Measurements from ENCODE around the gene FAHD2B. TPM values are rescaled to one million over a fixed set of nuclear protein-coding genes. Genes with fewer than 3 reads are reported as not detected.
"Not testable (repeated sequence)": the region's sequence is repeated elsewhere in the genome, so short reads cannot be mapped to it uniquely, and the experiment has no call there.

FAHD2B gene
- total RNA-seq, 4 donors from 2014 or later, result 7.5 to 24.2 (median 9.7) TPM

DNA sequence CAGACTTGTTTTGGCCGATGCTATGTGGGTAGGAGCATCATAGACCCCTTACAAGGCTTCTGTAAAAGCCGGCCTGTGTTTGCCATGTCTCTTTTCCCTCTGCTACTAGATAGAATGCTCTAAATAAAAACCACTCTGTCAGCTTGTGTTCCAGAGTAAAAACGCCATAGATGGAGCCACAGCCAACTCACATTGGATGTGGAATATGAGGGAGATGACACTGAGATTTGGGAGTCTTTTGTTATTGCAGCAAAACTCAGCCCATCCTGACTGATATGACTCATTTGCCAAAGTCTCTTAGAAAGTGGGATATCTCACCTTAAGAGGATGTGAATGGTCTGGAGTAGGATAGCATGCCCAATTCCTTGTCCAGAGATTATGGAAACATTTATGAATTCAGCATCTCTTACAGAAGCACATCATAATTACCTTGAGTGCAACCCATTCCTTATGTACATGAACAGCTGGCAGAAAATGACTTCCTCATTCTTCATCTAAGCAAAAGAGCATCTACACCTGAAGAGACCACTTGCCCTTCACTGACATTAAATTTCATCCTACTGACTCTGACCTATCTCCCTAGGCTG is 4.2 kb upstream of the FAHD2B start:
- in situ Hi-C loops (cut with MboI; ENCODE audit: low sequenced_read_pairs in 4 of 4); H3K9me3 ChIP-seq; ATAC-seq; H3K36me3 ChIP-seq; H3K27me3 ChIP-seq; H3K4me3 ChIP-seq; intact Hi-C loops (cut with DNase I; ENCODE audit: low total_unique reads); DNase-seq; H3K27ac ChIP-seq; H3K4me1 ChIP-seq: not testable (repeated sequence)

DNA sequence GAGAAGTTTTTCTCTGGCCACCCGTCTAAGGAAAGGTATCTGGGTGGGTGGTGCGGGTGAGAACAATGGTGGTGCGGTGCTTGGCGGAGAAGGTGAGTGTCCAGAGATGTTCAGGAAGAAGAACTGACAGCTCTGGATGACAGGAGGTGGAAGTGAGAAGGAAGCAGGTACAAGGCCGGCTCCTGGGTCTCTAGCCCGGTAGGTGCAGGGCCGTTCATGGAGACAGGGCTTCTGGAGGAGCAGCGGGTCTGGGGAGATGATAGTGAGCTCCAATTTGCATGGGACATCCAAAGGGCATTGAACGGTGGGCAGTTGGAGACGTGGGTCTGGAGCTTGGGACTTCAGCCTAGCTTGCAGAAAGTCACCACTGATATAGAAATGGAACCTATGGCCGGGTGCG is 979 bp upstream of the FAHD2B start:
- H3K9me3 ChIP-seq, result no peaks in the 10 kb centered on the region
- ATAC-seq, result no peak
- H3K4me1 ChIP-seq, result peaks cover 6% of the 10 kb centered on the region in 2 donors
- in situ Hi-C loops (cut with MboI; ENCODE audit: low sequenced_read_pairs in 4 of 4), result no loop called here
- peak overlapping the region; percentile 51 to 60 (median 56) for H3K4me3 ChIP-seq
- intact Hi-C loops (cut with DNase I; ENCODE audit: low total_unique reads), result no loop called here
- no peaks in the 10 kb centered on the region for H3K36me3 ChIP-seq
- H3K27me3 ChIP-seq, result no peaks in the 10 kb centered on the region
- TF ChIP-seq, protein P1, sequence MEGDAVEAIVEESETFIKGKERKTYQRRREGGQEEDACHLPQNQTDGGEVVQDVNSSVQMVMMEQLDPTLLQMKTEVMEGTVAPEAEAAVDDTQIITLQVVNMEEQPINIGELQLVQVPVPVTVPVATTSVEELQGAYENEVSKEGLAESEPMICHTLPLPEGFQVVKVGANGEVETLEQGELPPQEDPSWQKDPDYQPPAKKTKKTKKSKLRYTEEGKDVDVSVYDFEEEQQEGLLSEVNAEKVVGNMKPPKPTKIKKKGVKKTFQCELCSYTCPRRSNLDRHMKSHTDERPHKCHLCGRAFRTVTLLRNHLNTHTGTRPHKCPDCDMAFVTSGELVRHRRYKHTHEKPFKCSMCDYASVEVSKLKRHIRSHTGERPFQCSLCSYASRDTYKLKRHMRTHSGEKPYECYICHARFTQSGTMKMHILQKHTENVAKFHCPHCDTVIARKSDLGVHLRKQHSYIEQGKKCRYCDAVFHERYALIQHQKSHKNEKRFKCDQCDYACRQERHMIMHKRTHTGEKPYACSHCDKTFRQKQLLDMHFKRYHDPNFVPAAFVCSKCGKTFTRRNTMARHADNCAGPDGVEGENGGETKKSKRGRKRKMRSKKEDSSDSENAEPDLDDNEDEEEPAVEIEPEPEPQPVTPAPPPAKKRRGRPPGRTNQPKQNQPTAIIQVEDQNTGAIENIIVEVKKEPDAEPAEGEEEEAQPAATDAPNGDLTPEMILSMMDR (IDR thresholded peaks at IDR 0.05 in 4 of 5, conservative IDR thresholded peaks at IDR 0.05 in 1 of 5), result no peak
- no peak for TF ChIP-seq POLR2A (IDR thresholded peaks at IDR 0.05)
- no peak for DNase-seq
- peak overlapping the region; percentile 69 to 83 (median 77) for H3K27ac ChIP-seq

DNA sequence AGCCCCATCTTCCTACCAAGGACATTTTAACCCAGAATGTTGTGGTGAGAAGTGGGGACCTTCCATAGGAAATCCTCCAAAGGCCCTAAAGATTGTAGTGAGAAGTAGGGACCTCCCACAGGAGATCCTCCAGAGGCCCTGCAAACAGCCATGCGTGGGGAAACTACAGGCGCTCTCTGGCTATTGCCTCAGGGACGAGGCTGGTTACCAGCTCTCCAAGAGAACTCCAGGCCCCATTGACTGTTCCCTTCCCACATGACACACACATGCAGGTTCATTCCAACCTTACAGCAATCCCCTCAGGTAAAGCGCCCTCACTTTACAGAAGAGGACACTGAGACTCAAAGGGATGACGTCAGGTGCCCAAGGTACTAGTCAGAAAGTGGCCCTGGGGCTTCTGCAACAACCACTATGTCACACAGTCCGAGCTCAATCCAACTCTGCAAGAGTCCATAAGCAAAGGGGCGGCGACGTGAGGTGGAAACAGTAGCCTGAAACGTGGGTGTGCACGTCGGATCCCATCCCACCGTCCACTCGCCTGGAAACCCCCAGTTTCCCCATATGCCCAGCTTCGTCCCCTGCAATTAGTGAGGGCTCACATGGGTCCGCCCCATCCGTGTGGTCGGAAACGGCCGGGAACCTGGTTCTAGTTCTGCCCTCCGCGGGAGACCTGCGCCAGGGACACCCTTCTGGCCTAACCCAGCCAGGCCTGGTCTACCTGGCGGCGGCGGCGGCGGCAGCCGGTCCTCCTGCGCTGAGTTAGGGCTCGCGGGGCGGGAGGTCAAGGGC is 505 bp downstream of the FAHD2B start:
- in situ Hi-C loops (cut with MboI; ENCODE audit: low sequenced_read_pairs in 4 of 4); H3K27me3 ChIP-seq; H3K4me1 ChIP-seq; intact Hi-C loops (cut with DNase I; ENCODE audit: low total_unique reads); DNase-seq; H3K36me3 ChIP-seq; H3K9me3 ChIP-seq: not testable (repeated sequence)
- peak overlapping the region in 2 of 4 donors; percentile 79 to 83 for H3K27ac ChIP-seq
- ATAC-seq, result peak; percentile 24 to 45
- peak overlapping the region in 3 of 4 donors; percentile 51 to 60 (median 58) for H3K4me3 ChIP-seq

DNA sequence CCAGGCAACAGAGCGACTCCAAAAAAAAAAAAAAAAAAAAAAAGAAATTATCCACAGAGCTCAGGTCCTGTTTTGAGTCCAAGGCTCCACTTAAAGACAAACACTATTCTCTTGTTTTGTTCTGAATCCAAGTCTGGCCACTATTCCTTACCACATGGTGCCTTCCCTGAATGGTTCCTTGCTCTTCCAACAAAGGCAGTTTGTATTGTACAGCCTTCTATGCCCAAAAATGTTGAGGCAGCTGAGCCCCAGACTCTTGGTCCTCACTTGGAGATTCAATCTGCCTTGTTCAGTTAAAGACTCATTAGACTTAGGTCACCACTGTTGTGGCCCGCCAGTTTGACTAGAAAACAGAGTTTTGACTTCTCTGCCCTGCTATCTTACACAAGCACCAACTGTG is 1.7 kb downstream of the FAHD2B start:
- intact Hi-C loops (cut with DNase I; ENCODE audit: low total_unique reads); H3K27ac ChIP-seq; H3K27me3 ChIP-seq; H3K4me1 ChIP-seq; H3K9me3 ChIP-seq; H3K4me3 ChIP-seq; ATAC-seq; in situ Hi-C loops (cut with MboI; ENCODE audit: low sequenced_read_pairs in 4 of 4); H3K36me3 ChIP-seq; DNase-seq: not testable (repeated sequence)

DNA sequence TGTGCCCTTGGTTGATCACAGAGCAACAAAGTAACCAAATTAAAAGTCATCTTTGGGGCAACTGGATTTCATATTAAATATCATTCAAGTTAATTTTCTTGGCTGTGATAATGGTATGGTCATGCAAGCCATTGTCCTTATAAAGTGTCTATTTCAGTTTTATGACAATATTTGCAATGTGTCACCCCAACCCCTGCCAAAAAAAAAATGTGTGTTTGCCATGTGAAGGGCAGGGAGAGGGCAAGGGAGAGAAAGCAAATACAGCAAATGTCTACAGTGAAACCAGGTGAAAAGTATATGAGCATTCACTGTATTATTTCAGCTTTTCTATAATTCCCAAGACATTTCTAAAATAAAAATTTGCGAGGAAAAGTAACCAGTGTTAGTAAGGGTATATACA is 6.0 kb downstream of the FAHD2B start:
- H3K36me3 ChIP-seq; H3K9me3 ChIP-seq; intact Hi-C loops (cut with DNase I; ENCODE audit: low total_unique reads); in situ Hi-C loops (cut with MboI; ENCODE audit: low sequenced_read_pairs in 4 of 4); H3K27me3 ChIP-seq; ATAC-seq; DNase-seq; H3K4me1 ChIP-seq; H3K4me3 ChIP-seq; H3K27ac ChIP-seq: not testable (repeated sequence)

DNA sequence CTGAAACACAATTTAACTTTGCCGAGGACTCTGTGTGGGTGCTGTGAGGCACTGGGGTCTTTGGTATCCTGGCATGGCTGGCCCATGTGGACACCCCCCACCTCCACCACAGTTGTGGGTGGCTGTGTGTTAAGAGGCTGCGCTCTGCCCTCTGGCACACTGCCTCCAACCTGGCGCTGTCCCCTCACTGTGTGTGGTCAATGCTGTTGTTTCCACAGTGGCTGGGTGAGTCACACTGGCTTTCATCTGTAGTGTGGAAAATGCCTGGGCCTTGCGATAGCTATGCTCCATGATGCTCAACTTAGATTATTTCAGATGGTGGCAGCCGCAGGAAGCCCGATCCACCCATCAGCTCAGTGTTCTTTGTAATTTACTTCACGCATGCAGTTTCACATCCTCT is 9.6 kb downstream of the FAHD2B start:
- H3K4me3 ChIP-seq; intact Hi-C loops (cut with DNase I; ENCODE audit: low total_unique reads); H3K36me3 ChIP-seq; H3K4me1 ChIP-seq; H3K9me3 ChIP-seq; DNase-seq; in situ Hi-C loops (cut with MboI; ENCODE audit: low sequenced_read_pairs in 4 of 4); H3K27me3 ChIP-seq; H3K27ac ChIP-seq: not testable (repeated sequence)
- ATAC-seq, result peak in 1 of 2 donors; percentile 52

DNA sequence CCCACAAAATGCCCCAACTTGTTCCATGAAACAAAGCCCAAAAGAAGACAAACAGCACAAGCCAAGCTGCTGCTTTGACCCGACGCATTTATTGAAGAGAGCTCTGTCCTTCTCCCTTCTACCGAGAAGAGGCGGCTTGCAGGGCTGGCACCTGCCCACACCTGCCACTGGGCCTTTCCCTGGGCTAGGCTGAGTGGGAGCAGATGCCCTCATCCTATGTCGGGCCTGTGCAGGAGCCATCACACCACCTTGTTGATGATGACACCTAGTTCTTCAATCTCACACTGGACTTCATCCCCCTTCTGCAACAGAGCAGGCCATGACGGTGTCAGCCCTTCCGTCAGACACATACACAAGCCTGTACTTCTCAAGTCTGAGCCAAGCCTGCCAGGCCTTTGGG is 11.2 kb downstream of the FAHD2B start:
- H3K9me3 ChIP-seq; H3K36me3 ChIP-seq; H3K27me3 ChIP-seq; H3K27ac ChIP-seq; H3K4me1 ChIP-seq; intact Hi-C loops (cut with DNase I; ENCODE audit: low total_unique reads); ATAC-seq; H3K4me3 ChIP-seq; in situ Hi-C loops (cut with MboI; ENCODE audit: low sequenced_read_pairs in 4 of 4); DNase-seq: not testable (repeated sequence)

DNA sequence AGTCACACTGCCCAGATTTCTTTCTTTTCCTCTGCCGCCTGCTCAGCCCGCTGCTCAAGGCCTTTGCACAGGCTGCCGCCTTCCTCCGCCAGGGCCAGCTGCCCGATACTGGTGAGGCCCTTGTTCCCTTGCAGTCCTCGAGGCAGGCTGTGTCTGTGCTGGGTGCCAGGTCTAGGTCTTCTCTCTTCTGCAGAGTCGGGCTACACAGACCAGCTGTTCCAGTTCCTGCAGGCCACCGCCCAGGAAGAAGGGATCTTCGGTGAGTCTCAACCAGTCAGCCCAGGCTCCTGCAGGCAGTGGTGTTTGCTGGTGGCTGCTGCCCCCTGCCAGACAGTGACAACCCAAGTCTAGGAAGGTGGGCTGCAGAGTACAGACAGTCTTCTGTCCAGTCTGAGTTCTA is 12.5 kb downstream of the FAHD2B start:
- ATAC-seq; in situ Hi-C loops (cut with MboI; ENCODE audit: low sequenced_read_pairs in 4 of 4): not testable (repeated sequence)

DNA sequence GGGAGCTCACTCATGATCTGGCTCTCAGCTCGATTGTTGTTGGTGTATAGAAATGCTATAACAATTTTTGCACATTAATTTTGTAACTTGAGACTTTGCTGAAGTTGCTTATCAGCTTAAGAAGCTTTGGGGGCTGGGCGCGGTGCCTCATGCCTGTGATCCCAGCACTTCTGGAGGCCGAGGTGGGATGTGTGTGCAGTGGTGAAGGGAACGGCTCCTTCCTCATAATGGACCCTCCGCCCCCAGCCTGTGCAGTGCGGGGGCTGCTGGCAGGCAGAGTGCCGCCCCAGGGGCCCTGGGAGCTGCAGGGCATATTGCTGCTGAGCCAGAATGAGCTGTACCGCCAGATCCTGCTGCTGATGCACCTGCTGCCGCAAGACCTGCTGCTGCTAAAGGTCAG is 13.8 kb downstream of the FAHD2B start:
- in situ Hi-C loops (cut with MboI; ENCODE audit: low sequenced_read_pairs in 4 of 4); DNase-seq; ATAC-seq; H3K4me1 ChIP-seq; H3K27ac ChIP-seq; H3K36me3 ChIP-seq; H3K9me3 ChIP-seq; H3K27me3 ChIP-seq; H3K4me3 ChIP-seq; intact Hi-C loops (cut with DNase I; ENCODE audit: low total_unique reads): not testable (repeated sequence)

More for the DNA sequence above, 12.5 kb downstream of the FAHD2B start:
- H3K4me3 ChIP-seq; H3K4me1 ChIP-seq; H3K27ac ChIP-seq; H3K9me3 ChIP-seq; H3K36me3 ChIP-seq; intact Hi-C loops (cut with DNase I; ENCODE audit: low total_unique reads); DNase-seq; H3K27me3 ChIP-seq: not testable (repeated sequence)

DNA sequence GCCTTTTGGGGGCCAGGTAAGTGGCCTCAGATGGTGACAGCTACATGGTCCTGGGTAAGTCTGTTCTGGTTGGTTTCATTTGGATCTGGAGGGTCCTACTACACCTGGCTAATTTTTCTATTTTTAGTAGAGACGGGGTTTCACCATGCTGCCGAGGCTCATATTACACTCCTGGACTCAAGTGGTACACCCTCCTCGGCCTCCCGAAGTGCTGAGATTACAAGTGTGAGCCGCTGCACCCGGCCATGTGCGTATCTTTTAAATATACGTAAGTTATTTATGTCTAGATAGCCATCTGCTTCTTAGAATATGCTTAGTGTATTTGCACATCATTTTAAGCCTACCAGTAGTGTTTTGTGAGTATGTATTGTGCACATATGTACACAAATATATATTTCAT is 17.5 kb downstream of the FAHD2B start:
- H3K4me1 ChIP-seq; in situ Hi-C loops (cut with MboI; ENCODE audit: low sequenced_read_pairs in 4 of 4); DNase-seq; H3K36me3 ChIP-seq; H3K9me3 ChIP-seq; intact Hi-C loops (cut with DNase I; ENCODE audit: low total_unique reads); H3K27ac ChIP-seq; H3K27me3 ChIP-seq; H3K4me3 ChIP-seq: not testable (repeated sequence)
- ATAC-seq, result peak; percentile 83 to 95

DNA sequence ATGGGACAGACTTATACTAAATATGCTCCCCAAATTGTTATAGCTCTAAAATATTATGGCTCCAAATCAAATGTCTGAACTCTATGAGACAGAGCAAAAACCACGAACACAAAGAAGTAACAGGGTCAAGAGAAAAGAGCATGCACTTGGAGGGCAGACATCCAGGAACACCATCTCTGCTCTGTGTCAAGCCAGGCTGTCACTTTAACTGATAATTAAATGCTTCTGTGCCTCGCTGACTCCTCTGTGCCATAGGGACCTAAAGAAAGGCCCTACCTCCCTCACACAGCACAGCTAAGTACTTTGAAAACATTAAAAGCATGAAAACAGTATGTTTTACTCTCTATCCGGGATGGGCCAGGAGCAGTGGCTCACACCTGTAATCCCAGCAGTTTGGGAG is 23.8 kb downstream of the FAHD2B start:
- ATAC-seq; H3K4me3 ChIP-seq; H3K27me3 ChIP-seq; DNase-seq; intact Hi-C loops (cut with DNase I; ENCODE audit: low total_unique reads); H3K4me1 ChIP-seq; H3K36me3 ChIP-seq; in situ Hi-C loops (cut with MboI; ENCODE audit: low sequenced_read_pairs in 4 of 4); H3K9me3 ChIP-seq; H3K27ac ChIP-seq: not testable (repeated sequence)
